ENCODE results near the gene TBX1. TPM values are rescaled to one million over a fixed set of nuclear protein-coding genes. Genes with fewer than 3 reads are reported as not detected.

The TBX1 gene
- total RNA-seq: 0.11 and 0.36 TPM in 2 replicates

DNA sequence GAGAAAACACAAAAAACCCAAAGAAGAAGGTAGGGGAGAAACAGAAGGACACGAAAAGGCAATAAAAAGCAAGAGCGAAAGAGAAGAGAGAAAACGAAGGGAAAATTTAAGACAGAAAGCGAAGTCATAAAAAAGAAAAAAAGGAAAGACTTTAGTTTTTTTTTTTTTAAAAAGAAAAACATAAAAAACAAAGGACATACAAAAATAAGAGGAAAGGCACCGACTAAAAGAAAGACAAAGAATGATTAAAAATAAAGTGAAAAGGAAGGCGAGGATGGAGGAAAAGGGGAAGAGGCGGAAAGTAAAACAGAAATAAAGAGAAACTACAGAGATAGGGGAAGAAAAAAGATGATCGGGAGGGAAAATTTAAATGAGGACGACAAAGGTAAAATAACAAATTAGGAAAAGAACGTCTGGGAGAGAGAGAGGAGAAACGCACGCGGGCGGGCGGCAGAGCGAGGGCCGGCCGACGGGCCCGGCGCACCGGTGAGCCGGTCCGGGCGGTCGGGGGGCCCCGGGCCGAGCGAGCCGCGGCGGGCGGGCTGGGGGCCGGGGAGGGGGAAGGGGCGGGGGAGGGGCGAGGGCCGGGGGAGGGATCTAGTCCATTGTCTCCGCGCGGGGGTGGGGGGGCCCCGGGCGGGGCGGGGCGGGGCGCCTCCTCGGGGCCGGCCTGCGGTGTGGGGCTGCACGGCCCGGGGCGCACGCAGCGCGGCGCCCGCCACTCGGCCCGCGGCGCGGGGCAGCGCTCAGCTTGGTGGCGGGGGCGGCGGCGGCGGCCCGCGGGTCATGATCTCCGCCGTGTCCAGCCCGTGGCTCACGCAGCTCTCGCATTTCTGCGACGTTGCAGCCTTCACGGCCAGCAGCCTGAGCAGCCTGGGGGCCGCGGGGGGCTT is at the start of gene TBX1:
Gene TBX1, plus strand, starts transcription at position 721 of the 893 bp plus-strand sequence. Its CDS starts 66 bp downstream, at position 787.
- intact Hi-C loops (cut with micrococcal nuclease): no loop called here

DNA sequence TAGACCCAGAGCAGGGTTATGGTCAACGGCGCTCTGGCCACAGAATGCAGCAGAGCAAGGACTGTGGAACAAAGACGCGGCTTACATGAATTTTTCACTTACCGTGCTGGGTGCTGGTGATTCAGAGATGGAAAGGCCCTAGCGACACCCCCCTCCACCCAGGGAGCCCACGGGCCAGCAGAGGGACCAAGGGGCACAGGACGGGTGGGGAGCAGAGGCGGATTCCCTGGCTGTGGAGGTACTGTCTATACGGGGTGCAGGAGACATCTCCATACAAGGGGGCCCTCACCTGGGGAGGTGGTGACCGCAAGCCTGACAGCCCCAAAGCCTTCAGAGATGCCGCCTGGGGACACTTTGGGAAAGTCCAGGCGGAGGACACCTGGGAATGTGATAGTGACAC is 47.3 kb upstream of the TBX1 start:
- intact Hi-C loops (cut with micrococcal nuclease): no loop called here

DNA sequence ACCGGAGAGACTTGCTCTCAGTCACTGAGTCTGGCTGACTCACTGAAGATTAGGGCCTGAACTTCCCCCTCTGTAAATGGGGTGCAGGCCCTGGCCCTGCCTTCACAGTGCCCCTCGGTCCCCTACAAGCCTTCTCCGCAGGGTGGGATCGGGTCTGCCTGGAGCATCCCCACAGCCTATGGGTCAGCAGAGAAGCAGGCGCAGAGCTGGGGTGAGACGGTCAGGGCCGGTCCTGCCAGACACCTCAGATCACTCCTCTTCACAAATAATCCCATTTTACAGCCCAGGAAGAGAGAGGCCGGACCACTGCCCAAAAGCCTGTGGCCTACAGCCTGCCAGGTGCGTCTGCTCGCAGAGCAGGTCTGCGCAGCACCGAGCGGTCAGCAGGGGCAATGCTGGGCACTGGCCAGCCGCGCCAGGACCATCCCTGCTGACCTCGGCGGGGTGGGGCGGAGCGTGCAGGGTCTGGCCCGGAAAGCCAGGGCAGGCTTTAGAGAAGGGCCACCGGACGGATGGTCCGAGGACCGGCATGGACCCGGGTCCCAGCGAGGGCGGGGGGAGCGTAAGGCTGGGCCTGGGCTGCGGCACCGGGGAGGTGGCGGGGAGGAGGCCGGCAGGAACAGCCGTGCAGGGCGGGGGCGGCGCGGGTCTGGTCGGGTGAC is 46.8 kb upstream of the TBX1 start:
- intact Hi-C loops (cut with micrococcal nuclease): no loop called here

DNA sequence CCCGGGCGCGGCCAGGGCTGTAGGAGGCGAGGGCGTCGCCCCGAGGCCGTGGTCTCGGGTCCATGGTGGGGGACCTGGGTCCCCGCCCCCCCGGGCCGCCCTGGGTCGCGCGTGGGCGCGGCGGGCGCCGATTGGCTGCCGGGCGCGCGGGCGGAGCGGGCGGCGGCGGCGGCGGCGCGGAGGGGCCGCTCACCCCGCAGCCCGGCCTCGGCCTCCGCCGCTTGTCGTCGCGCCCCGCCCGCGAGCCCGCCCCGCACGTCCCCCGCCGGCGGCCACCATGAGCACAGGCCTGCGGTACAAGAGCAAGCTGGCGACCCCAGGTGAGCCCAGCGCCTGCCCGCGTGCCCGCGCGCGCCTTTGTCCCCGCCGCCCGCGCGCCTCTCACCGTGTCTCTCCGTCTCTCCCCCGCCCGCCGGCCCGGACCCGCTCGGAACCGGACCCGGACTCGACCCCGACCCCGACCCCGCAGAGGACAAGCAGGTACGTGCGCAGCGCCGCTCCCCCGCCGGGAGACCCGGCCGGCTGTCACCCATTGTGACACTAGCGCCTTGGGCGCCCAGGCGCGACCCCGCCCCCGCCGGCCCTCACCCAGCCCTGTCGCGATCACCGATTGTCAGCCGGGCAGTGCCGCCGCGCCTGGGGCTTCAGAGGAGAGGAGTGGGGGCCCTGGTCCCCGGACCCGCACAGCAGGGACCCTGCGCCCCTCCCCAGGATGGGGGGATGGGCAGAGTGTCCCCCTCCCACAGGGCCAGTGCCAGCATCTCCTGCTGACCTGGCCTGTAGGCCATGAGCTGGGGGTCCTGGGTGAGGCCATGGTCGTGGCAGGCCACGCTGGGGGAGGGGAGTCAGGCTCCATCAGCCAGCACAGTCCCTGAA is 46.0 kb upstream of the TBX1 start, which contains the start of gene SEPTIN5:
Gene SEPTIN5, plus strand, starts transcription at position 192 of the 876 bp plus-strand sequence. Its CDS starts 86 bp downstream, at position 278.
- intact Hi-C loops (cut with micrococcal nuclease): no loop called here

DNA sequence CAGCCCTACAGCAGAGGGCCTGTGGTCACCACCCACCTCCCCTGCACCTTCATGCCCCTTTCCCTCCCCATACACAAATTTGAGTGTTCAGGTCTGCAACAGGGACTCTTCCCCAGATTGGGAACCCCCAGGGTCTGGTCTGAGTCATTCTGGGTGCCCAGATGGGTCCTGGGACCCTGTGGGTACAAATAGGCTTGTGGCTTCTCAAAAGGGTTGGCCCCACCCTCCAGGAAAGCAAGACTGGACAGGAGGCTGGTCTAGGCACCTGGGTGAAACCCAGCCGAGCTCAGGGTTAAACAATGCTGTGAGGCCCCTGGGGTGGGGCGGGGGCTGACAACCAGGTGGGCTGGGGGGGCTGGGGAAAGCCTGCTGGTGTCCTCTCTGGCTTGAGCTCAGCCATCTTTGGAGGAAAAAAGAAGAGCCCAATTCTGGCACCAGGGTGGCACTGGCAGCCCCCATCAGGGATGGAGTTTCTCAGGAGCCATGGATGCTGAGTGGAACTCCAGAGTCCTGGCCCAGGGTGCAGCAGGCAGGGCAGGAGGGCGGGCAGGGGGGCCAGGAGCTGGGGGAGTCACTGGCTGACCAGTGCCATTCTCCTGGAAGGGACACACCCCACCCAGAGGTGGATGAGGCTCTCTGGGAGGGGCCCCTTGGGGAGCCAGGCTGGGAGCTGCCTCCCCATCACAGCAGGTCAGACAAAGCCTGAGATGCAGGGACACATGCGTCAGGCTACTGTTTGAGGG is 45.2 kb upstream of the TBX1 start:
- intact Hi-C loops (cut with micrococcal nuclease): no loop called here

DNA sequence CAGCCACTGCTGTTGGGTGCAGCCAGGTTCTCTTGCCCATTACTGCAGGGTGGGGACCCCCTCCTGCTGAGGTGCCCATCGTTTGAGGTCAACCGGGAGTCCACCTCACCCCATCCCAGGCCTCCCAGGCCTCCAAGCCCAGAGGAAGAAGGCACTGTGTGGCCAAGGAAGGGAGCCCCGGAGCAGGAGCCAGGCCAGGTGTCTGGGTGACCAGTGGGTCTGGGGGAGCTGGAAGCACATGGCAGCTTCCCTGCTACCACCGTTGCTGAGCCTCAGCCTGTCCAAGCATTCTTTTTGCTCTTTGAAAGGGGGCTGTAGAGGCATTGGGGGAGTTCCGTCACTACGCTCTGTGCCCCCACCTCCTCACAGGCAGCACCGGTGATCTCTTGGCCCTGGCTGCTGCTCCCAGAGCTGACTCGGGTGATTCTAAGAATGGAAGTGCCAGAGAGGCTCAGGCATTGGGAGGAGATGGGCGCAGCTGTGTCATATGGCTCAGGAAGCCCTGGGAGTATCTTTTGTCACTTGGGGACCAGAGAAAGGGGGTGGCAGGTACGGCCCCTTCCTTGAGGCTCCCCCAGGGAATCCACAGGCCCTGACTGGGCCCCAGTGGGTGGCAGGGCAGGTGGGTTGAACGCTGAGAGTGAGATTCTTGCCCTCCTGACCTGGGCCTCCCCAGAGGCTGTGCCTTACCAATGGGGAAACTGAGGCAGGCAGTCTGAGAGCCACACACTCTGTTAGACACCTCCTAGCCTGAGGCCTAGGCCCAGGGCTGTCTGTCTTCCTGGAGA is 44.3 kb upstream of the TBX1 start:
- intact Hi-C loops (cut with micrococcal nuclease): no loop called here

GRCh38 chr22:19716829-19717105 is 43.8 kb upstream of the TBX1 start:
- intact Hi-C loops (cut with micrococcal nuclease): no loop called here

- intact Hi-C loops (cut with micrococcal nuclease): no loop called here
Observed at GRCh38 chr22:19717181-19717580, 43.4 kb upstream of the TBX1 start.

DNA sequence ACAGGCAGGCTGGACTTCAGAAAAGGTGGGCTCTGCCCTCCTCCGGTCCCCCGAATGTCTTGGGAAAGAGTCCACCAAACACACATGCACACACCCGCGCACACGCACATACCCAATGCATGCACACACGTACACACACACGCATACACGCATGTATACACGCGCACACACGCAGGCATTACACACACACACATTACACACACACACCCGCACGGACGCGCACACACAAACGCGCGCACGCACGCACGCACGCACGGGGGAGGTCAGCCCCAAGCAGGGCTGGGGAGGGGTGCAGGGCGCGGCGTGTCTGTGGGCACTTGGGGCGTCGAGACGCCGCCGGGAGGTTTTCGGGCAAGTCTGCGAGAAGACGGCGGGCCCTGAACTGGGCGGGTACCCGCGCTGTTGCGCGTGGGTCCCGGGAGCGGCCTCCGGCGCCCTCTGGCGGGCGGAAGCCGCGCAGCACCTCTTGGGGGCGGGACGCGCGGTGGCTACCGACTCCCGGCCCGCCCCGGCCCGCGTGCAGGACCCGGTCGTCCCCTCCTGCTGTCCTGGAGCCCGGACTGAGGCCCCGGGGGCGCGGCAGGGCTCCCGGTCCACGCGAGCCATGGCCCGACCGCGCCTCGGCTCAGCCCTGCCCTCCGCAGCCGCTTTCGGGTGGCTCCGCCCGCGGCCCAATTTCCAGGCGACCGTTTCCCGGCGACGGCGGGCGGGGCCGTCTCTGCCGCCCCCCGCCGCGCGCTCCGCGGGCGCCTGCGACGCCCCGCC is 42.7 kb upstream of the TBX1 start:
- intact Hi-C loops (cut with micrococcal nuclease): no loop called here

- intact Hi-C loops (cut with micrococcal nuclease): no loop called here
Observed at GRCh38 chr22:19718456-19719049, 42.0 kb upstream of the TBX1 start.

DNA sequence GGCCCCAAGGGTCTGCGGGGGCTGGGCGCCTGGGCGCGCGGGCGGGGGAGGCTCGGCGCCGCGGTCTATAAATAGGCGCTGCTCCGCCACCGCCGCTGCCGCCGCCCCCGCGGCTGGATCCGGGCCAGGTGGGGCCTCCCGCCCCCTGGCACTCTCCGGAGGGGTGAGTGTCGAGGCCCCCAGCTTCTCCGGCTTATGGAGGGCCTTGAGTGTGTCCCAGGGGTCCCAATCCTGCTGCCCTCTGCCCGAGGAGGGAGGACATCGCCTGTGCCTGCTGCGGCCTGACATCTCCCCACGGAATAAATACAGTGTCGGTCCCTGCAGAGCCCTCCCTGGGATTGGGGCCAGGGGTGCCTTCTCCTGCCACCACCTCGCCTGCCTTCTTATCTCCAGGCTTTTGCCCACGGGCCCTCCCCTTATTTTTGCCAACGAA is 41.5 kb upstream of the TBX1 start:
- intact Hi-C loops (cut with micrococcal nuclease): no loop called here

DNA sequence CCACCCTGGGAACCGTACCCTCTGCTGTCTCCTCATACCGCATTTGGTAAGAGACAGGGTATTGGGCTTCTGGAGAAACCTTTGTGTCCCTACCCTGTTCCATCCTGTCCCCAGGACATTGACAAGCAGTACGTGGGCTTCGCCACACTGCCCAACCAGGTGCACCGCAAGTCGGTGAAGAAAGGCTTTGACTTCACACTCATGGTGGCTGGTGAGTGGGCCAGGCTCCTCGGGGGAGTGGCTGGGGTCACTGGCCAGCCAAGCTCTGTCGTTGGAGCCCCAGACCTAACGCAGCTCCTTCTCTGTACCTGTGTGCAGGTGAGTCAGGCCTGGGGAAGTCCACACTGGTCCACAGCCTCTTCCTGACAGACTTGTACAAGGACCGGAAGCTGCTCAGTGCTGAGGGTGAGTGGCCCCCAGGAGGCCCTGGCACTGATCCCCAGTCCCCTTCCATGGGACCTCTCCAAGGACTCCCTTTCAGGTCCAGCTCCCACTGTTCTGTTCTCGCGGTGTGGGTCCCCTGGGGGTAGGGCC is 41.0 kb upstream of the TBX1 start:
- intact Hi-C loops (cut with micrococcal nuclease): no loop called here

- intact Hi-C loops (cut with micrococcal nuclease): no loop called here
Observed at GRCh38 chr22:19720150-19720827, 40.3 kb upstream of the TBX1 start.

GRCh38 chr22:19720999-19721329 is 39.6 kb upstream of the TBX1 start:
- intact Hi-C loops (cut with micrococcal nuclease): no loop called here

DNA sequence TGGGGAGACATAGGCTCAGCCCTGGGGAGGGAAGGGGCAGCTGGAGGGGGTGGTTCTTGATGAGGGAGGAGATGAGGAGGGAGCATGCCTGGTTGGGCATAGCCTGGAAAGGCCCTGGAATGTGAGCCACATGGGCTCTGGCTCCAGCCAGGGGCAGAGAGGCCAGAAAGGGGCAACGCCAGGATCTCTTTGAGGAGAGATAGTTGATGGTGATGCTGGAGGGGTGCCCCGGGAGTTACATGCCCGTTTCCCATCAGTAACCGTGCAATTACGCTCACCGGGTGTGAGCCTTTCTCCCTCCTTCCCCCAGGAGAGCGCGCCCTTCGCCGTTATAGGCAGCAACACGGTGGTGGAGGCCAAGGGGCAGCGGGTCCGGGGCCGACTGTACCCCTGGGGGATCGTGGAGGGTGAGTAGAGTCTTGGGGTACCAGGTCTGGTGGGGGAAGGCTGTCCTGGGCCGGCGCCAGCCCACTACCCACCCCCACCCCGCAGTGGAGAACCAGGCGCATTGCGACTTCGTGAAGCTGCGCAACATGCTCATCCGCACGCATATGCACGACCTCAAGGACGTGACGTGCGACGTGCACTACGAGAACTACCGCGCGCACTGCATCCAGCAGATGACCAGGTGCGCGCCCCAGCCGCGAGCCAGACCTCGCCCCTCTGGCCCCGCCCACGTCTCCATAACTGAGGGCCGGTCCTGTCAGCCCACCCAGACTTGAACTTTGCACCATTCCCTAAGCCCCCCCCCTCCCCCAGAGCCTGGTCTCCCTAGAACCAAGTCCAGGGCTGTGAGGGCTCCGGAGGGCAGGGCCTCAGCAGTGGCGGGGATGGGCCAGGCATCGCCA is 39.0 kb upstream of the TBX1 start:
- intact Hi-C loops (cut with micrococcal nuclease): no loop called here

GRCh38 chr22:19722178-19722981 is 38.2 kb upstream of the TBX1 start:
- intact Hi-C loops (cut with micrococcal nuclease): no loop called here

DNA sequence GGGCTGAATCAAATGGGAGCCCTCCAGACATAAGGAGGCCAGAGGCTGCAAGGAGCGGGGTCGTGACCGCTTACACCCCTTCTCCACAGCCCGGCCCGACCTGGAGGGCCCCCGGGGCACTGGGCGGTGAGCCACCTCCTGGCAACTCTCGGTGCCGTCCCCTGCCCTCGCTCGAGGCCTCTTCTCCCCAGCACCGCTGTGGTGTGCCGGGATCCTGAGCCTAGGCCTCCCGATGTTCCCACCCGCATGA is 37.7 kb upstream of the TBX1 start:
- intact Hi-C loops (cut with micrococcal nuclease): no loop called here
